Lower lobe of right lung (tissue), 2 donors: ENCODE measurements around the gene USP7. TPM values are rescaled to one million over a fixed set of nuclear protein-coding genes. Genes with fewer than 3 reads are reported as not detected.

Experiments
- ATAC-seq, 2 donors: fragments of 200-7000 bp; cut with Tn5 transposase; one replicate each; pipeline ENCODE4 v1.9.1; 2020 to 2022; ENCODE audit warnings: mild to moderate bottlenecking in 2 of 2, moderate library complexity in 2 of 2
- DNase-seq: peaks from one replicate; pipeline ENCODE4 v3.0.0-alpha.2; 2020
- H3K27ac ChIP-seq: fragments of 200-600 bp; one replicate; pipeline ENCODE4 v1.8.0; 2022
- H3K27me3 ChIP-seq: fragments of 200-600 bp; one replicate; pipeline ENCODE4 v1.8.0; 2022; ENCODE audit warnings: low read depth
- H3K36me3 ChIP-seq: fragments of 200-600 bp; one replicate; pipeline ENCODE4 v1.8.0; 2022; ENCODE audit warnings: mild to moderate bottlenecking
- H3K4me1 ChIP-seq: fragments of 200-600 bp; one replicate; pipeline ENCODE4 v1.8.0; 2022
- H3K4me3 ChIP-seq: fragments of 200-600 bp; one replicate; pipeline ENCODE4 v1.8.0; 2022; ENCODE audit warnings: mild to moderate bottlenecking
- H3K9me3 ChIP-seq: fragments of 200-600 bp; one replicate; pipeline ENCODE4 v1.8.0; 2022
- intact Hi-C: fragments of 100-400 bp; cut with DNase I; formaldehyde crosslinking; loops from one replicate; pipeline ENCODE4 v1.11.0; 2022
- total RNA-seq: library from RNA; stranded (reverse); fragmentation: NEBNext Ultra II Directional; extraction: Animal tissue kit (Norgen Biotek cat#: 25700); gene quantifications from one replicate; pipeline ENCODE4 v1.2.1, GENCODE V29; 2021
- TF ChIP-seq, protein P1 (sequence below): fragments of 200-600 bp; IDR thresholded peaks from one replicate; pipeline ENCODE4 v1.8.0; 2022; ENCODE audit warnings: antibody characterized with exemption, mild to moderate bottlenecking
- donor health status: DM: no; HTN: yes; CAD: no; lungs with severe emphysema.

USP7 gene
- total RNA-seq, 1 donor from 2014 or later: 87.5 TPM

DNA sequence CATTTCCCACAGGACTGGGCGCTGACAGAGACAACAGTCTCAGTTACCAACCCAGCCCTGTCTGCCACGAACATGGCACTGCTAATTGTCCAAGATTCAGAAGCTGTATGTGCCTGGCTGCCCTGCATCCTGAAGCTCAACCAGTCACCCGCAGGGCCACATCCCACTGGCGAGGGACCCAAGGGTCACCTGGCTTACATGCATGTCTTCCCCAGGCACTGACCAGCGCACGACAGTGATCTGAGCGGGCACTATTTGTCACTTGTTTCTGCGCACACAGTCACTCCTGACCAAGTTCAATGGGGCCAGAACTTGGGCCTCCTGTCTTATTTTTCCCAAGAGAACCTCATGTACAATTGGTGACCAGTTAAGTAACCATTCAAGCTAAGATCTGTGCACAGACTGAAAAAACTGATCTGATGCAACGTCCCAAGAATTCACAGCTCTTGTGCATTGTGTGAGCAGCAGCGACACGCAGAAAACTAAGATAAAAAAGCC lies 13.1 kb downstream of the USP7 start:
- Histone ChIP-seq H3K4me3 (no peak overlapping the region), H3K27ac (no peak overlapping the region), H3K27me3 (no peaks in the 10 kb centered on the region), H3K4me1 (peaks cover 69% of the 10 kb centered on the region), H3K9me3 (no peaks in the 10 kb centered on the region), H3K36me3 (no peaks in the 10 kb centered on the region)
- no peak for DNase-seq
- TF ChIP-seq, protein P1, sequence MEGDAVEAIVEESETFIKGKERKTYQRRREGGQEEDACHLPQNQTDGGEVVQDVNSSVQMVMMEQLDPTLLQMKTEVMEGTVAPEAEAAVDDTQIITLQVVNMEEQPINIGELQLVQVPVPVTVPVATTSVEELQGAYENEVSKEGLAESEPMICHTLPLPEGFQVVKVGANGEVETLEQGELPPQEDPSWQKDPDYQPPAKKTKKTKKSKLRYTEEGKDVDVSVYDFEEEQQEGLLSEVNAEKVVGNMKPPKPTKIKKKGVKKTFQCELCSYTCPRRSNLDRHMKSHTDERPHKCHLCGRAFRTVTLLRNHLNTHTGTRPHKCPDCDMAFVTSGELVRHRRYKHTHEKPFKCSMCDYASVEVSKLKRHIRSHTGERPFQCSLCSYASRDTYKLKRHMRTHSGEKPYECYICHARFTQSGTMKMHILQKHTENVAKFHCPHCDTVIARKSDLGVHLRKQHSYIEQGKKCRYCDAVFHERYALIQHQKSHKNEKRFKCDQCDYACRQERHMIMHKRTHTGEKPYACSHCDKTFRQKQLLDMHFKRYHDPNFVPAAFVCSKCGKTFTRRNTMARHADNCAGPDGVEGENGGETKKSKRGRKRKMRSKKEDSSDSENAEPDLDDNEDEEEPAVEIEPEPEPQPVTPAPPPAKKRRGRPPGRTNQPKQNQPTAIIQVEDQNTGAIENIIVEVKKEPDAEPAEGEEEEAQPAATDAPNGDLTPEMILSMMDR: no peak
- no peak for ATAC-seq
- intact Hi-C loops: no loop called here

DNA sequence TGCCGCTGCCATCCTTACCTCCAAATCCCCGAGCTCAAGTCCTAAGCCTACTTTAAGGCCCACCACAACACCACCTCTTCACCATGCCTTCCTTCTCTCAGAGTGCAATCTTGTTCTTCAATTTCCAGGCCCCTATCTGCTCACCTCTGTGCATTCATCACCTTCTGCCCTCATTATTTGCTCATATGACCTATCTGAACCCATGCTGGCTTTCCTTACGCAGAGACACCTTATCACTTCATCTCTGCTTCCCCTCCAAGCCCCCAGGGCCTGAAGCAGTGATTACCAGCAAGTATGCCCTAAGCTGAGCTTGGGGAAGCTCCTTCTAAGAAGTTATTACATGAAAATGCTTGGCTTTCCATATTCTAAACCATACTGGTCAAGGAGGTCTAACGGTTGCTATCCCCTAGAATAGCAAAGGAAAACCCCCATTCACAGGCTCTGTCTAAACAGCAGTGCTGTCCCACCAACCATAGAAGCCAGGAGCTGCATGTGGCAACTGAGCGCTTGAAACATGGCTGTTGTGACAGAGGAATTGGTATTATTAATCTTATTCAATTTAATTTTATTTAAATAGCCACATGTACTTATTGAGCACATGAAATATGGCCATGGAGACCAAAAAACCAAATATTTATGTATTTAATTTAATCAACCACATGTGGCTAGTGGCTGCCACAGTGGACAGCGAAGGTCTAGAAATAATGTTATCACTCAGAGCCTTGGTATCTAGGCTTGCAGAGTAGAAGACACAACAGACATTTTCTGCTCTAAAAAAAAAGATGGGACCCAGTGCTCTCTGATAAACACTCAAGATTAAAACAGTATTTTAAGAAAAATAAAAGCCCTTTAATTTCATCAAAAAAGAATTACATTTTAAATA lies 13.9 kb downstream of the USP7 start:
- DNase-seq: no peak
- Histone ChIP-seq H3K9me3 (no peaks in the 10 kb centered on the region), H3K27ac (no peak overlapping the region), H3K27me3 (no peaks in the 10 kb centered on the region), H3K36me3 (no peaks in the 10 kb centered on the region), H3K4me3 (no peak overlapping the region), H3K4me1 (peaks cover 65% of the 10 kb centered on the region)
- TF ChIP-seq, protein P1: no peak
- no peak for ATAC-seq
- intact Hi-C loops: no loop called here

DNA sequence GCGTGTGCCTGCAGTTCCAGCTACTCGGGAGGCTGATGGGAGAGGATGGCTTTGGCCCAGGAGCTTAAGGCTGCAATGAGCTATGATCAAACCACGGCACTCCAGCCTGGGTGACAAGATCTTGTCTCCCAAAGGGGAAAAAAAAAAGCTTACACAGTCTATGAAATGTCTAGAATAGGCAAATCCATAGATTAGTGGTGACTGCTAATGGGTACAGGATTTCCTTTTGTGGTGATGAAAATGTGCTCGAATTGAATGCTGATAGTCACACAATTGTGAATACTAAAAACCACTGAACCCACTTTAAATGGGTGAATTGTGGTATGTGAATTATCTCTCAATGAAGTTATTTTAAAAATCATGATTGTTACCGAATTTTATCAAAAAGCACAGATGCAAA lies 14.9 kb downstream of the USP7 start:
- TF ChIP-seq, protein P1: no peak
- H3K27ac ChIP-seq: no peak overlapping the region
- intact Hi-C loops: no loop called here
- H3K36me3 ChIP-seq: no peaks in the 10 kb centered on the region
- no peaks in the 10 kb centered on the region for H3K9me3 ChIP-seq
- peaks cover 70% of the 10 kb centered on the region for H3K4me1 ChIP-seq
- ATAC-seq (no peak), DNase-seq (no peak)
- no peaks in the 10 kb centered on the region for H3K27me3 ChIP-seq
- H3K4me3 ChIP-seq: no peak overlapping the region

DNA sequence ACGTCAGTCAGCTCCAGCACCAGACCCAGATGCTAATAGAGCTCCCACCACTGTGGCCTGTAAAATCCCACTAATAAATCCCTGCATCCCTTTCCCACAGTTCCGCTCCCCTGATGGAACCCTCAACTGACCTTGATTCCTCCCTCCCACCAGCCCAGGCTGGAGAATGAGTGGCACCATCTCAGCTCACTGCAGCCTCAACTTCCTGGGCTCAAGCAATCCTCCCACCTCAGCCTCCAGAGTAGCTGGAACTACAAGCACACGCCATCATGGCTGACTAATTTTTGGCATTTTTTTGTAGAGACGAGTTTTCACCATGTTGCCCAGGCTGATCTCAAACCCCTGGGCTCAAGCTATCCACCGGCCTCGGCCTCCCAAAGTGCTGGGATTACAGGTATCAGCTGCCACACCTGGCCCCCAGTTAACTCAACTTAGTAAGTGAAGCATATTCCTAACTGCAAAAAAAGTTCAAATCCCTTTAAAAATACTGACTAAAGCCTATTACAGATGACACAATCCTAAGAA lies 15.6 kb downstream of the USP7 start:
- H3K4me1 ChIP-seq: peaks cover 77% of the 10 kb centered on the region

DNA sequence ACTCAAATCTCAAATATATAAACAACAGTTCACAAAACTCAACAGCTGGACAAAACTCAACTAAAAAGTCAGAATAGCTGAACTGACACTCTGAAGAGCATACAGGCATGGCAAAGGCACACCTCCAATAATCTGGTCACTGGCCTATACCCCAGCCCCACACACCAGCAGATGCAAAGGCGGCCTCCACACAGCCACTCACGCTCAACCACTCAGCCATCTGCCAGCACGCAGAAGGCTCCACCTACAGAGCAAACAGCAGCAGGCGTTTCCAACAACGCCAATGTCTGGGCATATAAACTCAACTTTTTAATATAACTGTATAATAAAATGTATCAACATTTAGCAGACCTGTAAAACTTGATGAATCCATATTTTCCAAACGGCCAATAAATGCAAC lies 17.2 kb downstream of the USP7 start:
- TF ChIP-seq, protein P1: no peak
- ATAC-seq (peak in 1 of 2 donors; percentile 47), DNase-seq (no peak)
- intact Hi-C loops: no loop called here
- H3K27ac ChIP-seq: no peak overlapping the region
- H3K27me3 ChIP-seq: no peaks in the 10 kb centered on the region
- no peaks in the 10 kb centered on the region for H3K9me3 ChIP-seq
- peaks cover 79% of the 10 kb centered on the region for H3K4me1 ChIP-seq
- H3K36me3 ChIP-seq: no peaks in the 10 kb centered on the region
- no peak overlapping the region for H3K4me3 ChIP-seq

More for the DNA sequence above, 15.6 kb downstream of the USP7 start:
- Histone ChIP-seq H3K36me3 (no peaks in the 10 kb centered on the region), H3K27me3 (no peaks in the 10 kb centered on the region), H3K27ac (no peak overlapping the region), H3K9me3 (no peaks in the 10 kb centered on the region), H3K4me3 (no peak overlapping the region)
- TF ChIP-seq, protein P1: no peak
- ATAC-seq (no peak), DNase-seq (no peak)
- intact Hi-C loops: no loop called here
